ENCODE measurements around the gene GPR152.

The GPR152 gene

GRCh38 chr11:67452141-67452952 is at the start of gene GPR152:
Gene GPR152 (minus strand): TSS chr11:67452729. CDS start chr11:67452724, 5 bp downstream.
- H3K27me3 ChIP-seq (replicated peaks; ENCODE audit: control insufficient read depth, insufficient read depth, low read length): no peaks in the 10 kb centered on the region
- H3K36me3 ChIP-seq (ENCODE audit: control insufficient read depth, insufficient read depth, low read length): no peaks in the 10 kb centered on the region
- H3K4me3 ChIP-seq (replicated peaks; ENCODE audit: low read depth, low read length): no peak within 1 kb of the TSS
- no peak for TF ChIP-seq CTCF (IDR thresholded peaks at IDR 0.05; ENCODE audit: insufficient read depth, low read length, poor library complexity, severe bottlenecking)
- no peak for DNase-seq (ENCODE audit: extremely low read depth, insufficient read length)

- TF ChIP-seq CTCF (IDR thresholded peaks at IDR 0.05; ENCODE audit: insufficient read depth, low read length, poor library complexity, severe bottlenecking): no peak
- no peak overlapping the region for H3K4me3 ChIP-seq (replicated peaks; ENCODE audit: low read depth, low read length)
- no peak for DNase-seq (ENCODE audit: extremely low read depth, insufficient read length)
- peaks cover 47% of the 10 kb centered on the region for H3K36me3 ChIP-seq (ENCODE audit: control insufficient read depth, insufficient read depth, low read length)
- H3K27me3 ChIP-seq (replicated peaks; ENCODE audit: control insufficient read depth, insufficient read depth, low read length): no peaks in the 10 kb centered on the region
Measured at GRCh38 chr11:67501854-67502253, 49.3 kb upstream of the GPR152 start.

GRCh38 chr11:67500831-67501715 is 48.5 kb upstream of the GPR152 start:
- Histone ChIP-seq H3K27me3 (replicated peaks; ENCODE audit: control insufficient read depth, insufficient read depth, low read length) (no peaks in the 10 kb centered on the region), H3K4me3 (replicated peaks; ENCODE audit: low read depth, low read length) (no peak overlapping the region), H3K36me3 (ENCODE audit: control insufficient read depth, insufficient read depth, low read length) (peaks cover 47% of the 10 kb centered on the region)
- DNase-seq (ENCODE audit: extremely low read depth, insufficient read length): no peak
- no peak for TF ChIP-seq CTCF (IDR thresholded peaks at IDR 0.05; ENCODE audit: insufficient read depth, low read length, poor library complexity, severe bottlenecking)

GRCh38 chr11:67500484-67500821 is 47.9 kb upstream of the GPR152 start:
- no peak for DNase-seq (ENCODE audit: extremely low read depth, insufficient read length)
- Histone ChIP-seq H3K27me3 (replicated peaks; ENCODE audit: control insufficient read depth, insufficient read depth, low read length) (no peaks in the 10 kb centered on the region), H3K4me3 (replicated peaks; ENCODE audit: low read depth, low read length) (no peak overlapping the region), H3K36me3 (ENCODE audit: control insufficient read depth, insufficient read depth, low read length) (peaks cover 53% of the 10 kb centered on the region)
- no peak for TF ChIP-seq CTCF (IDR thresholded peaks at IDR 0.05; ENCODE audit: insufficient read depth, low read length, poor library complexity, severe bottlenecking)

- H3K36me3 ChIP-seq (ENCODE audit: control insufficient read depth, insufficient read depth, low read length): peaks cover 58% of the 10 kb centered on the region
Measured at GRCh38 chr11:67499808-67500483, 47.4 kb upstream of the GPR152 start.

More at GRCh38 chr11:67499808-67500483, 47.4 kb upstream of the GPR152 start:
- H3K27me3 ChIP-seq (replicated peaks; ENCODE audit: control insufficient read depth, insufficient read depth, low read length): no peaks in the 10 kb centered on the region
- no peak for DNase-seq (ENCODE audit: extremely low read depth, insufficient read length)
- H3K4me3 ChIP-seq (replicated peaks; ENCODE audit: low read depth, low read length): no peak overlapping the region
- no peak for TF ChIP-seq CTCF (IDR thresholded peaks at IDR 0.05; ENCODE audit: insufficient read depth, low read length, poor library complexity, severe bottlenecking)
